Skin of body (tissue), 2 donors: ENCODE results near the gene GLTP. TPM values are rescaled to one million over a fixed set of nuclear protein-coding genes. Genes with fewer than 3 reads are reported as not detected.
A peak's percentile ranks its signal among the peaks of the same experiment; 100 is the strongest.
"Not testable (repeated sequence)": the region's sequence is repeated elsewhere in the genome, so short reads cannot be mapped to it uniquely, and the experiment has no call there.

Source experiments
- DNase-seq: peaks from one replicate; lab custom pipeline; 2025; lab: John Stamatoyannopoulos, UW
- total RNA-seq: library from RNA; depleted of rRNA; stranded (reverse); fragments of >200 nt; gene quantifications from one replicate; pipeline ENCODE4 v1.2.3, GENCODE V29; 2014

The GLTP gene
- total RNA-seq, result 82.9 TPM

- DNase-seq, result peak; percentile 65
Measured at GRCh38 chr12:109880043-109880931, at the start of gene GLTP. Gene GLTP (minus strand): TSS chr12:109880541. CDS start chr12:109880374, 167 bp downstream.

- not testable (repeated sequence) for DNase-seq
Measured at GRCh38 chr12:109929326-109929725, 49.0 kb upstream of the GLTP start.

- no peak for DNase-seq
Measured at GRCh38 chr12:109928058-109928656, 47.8 kb upstream of the GLTP start.

GRCh38 chr12:109927622-109928021 lies 47.3 kb upstream of the GLTP start:
- no peak for DNase-seq

- DNase-seq, result no peak
Measured at GRCh38 chr12:109926488-109927210, 46.3 kb upstream of the GLTP start.

- no peak for DNase-seq
Measured at GRCh38 chr12:109926016-109926415, 45.7 kb upstream of the GLTP start.

- DNase-seq, result no peak
Measured at GRCh38 chr12:109925185-109925840, 45.0 kb upstream of the GLTP start.

GRCh38 chr12:109923481-109924245 lies 43.3 kb upstream of the GLTP start:
- DNase-seq, result no peak

GRCh38 chr12:109923038-109923437 lies 42.7 kb upstream of the GLTP start:
- no peak for DNase-seq

GRCh38 chr12:109921982-109922381 lies 41.6 kb upstream of the GLTP start:
- DNase-seq, result no peak

GRCh38 chr12:109920261-109920780 lies 40.0 kb upstream of the GLTP start:
- DNase-seq, result no peak

GRCh38 chr12:109919456-109919855 lies 39.1 kb upstream of the GLTP start:
- DNase-seq, result no peak

- no peak for DNase-seq
Measured at GRCh38 chr12:109916045-109916444, 35.7 kb upstream of the GLTP start.

- no peak for DNase-seq
Measured at GRCh38 chr12:109915171-109916040, 35.1 kb upstream of the GLTP start.

GRCh38 chr12:109914461-109914860 lies 34.1 kb upstream of the GLTP start:
- DNase-seq, result no peak

- DNase-seq, result no peak
Measured at GRCh38 chr12:109912855-109913321, 32.5 kb upstream of the GLTP start.

GRCh38 chr12:109910969-109911348 lies 30.6 kb upstream of the GLTP start:
- no peak for DNase-seq

GRCh38 chr12:109910254-109910968 lies 30.1 kb upstream of the GLTP start:
- DNase-seq, result no peak

- DNase-seq, result no peak
Measured at GRCh38 chr12:109905301-109905700, 25.0 kb upstream of the GLTP start.
